ENCODE data around the gene KIAA0513. TPM values are rescaled to one million over a fixed set of nuclear protein-coding genes. Genes with fewer than 3 reads are reported as not detected.

KIAA0513 gene
- total RNA-seq, 1 donor from 2014 or later = 4.7 TPM

Other genes starting within 250 kb of the KIAA0513 start
- gene CRISPLD2, start 207.8 kb upstream of the KIAA0513 start, total RNA-seq = 0.50 and 0.57 TPM in 2 replicates
- 29.5 and 30.6 TPM in 2 replicates for gene ZDHHC7, start 16.3 kb upstream of the KIAA0513 start, total RNA-seq
- gene CIBAR2, start 84.7 kb downstream of the KIAA0513 start, total RNA-seq = not detected in 2 replicates